ENCODE results near the gene KLRF2.

Gene KLRF2

GRCh38 chr12:9933958-9934357 lies 52.7 kb downstream of the KLRF2 start:
- Histone ChIP-seq H3K79me2 (ENCODE audit: control insufficient read depth, low read length) (no peaks in the 10 kb centered on the region), H4K20me1 (ENCODE audit: control insufficient read depth, insufficient read depth, low read depth, low read length) (no peaks in the 10 kb centered on the region)

DNA sequence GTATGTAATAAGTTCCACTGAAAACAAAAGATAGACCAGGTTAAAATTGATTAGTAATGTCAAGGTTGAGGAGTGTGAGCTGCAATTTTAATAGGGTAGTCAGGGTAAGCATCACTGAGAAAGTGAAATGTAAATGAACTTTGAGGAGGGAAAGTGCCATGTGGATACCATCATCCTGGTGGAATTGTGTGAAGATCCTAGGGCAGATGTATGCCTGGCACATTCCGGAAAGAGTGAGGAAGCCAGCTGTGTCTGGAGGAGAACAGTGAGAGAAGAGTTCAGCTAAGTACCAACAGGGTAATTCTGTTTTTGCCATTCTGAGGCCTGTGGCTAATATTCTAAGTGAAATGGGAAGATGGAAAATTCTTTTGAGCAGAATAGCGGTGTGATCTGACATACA lies 53.7 kb downstream of the KLRF2 start:
- H3K9me3 ChIP-seq (ENCODE audit: control insufficient read depth, insufficient read depth, low read length): no peaks in the 10 kb centered on the region
- no peak overlapping the region for H3K4me2 ChIP-seq (ENCODE audit: low read length)
- no peak overlapping the region for H3K4me3 ChIP-seq (ENCODE audit: low read length)
- no peaks in the 10 kb centered on the region for H4K20me1 ChIP-seq (ENCODE audit: control insufficient read depth, insufficient read depth, low read depth, low read length)
- no peaks in the 10 kb centered on the region for H3K9me2 ChIP-seq (replicated peaks; ENCODE audit: control insufficient read depth, low read length)
- H3K79me2 ChIP-seq (ENCODE audit: control insufficient read depth, low read length): no peaks in the 10 kb centered on the region
- TF ChIP-seq, protein P1, sequence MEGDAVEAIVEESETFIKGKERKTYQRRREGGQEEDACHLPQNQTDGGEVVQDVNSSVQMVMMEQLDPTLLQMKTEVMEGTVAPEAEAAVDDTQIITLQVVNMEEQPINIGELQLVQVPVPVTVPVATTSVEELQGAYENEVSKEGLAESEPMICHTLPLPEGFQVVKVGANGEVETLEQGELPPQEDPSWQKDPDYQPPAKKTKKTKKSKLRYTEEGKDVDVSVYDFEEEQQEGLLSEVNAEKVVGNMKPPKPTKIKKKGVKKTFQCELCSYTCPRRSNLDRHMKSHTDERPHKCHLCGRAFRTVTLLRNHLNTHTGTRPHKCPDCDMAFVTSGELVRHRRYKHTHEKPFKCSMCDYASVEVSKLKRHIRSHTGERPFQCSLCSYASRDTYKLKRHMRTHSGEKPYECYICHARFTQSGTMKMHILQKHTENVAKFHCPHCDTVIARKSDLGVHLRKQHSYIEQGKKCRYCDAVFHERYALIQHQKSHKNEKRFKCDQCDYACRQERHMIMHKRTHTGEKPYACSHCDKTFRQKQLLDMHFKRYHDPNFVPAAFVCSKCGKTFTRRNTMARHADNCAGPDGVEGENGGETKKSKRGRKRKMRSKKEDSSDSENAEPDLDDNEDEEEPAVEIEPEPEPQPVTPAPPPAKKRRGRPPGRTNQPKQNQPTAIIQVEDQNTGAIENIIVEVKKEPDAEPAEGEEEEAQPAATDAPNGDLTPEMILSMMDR (IDR thresholded peaks at IDR 0.05; ENCODE audit: low read depth, low read length, poor library complexity, severe bottlenecking): no peak
- no peak for TF ChIP-seq EZH2phosphoT487 (IDR thresholded peaks at IDR 0.05; ENCODE audit: borderline replicate concordance, low read length)
- peaks cover 7% of the 10 kb centered on the region; the same call in 1 of the 2 replicates for H3K27me3 ChIP-seq (ENCODE audit: control insufficient read depth, low read length)
- no peak overlapping the region for H3K27ac ChIP-seq (ENCODE audit: low read depth, low read length)
- H3K4me1 ChIP-seq (ENCODE audit: control insufficient read depth, low read length): no peaks in the 10 kb centered on the region
- H3K36me3 ChIP-seq (ENCODE audit: control insufficient read depth, low read length): no peaks in the 10 kb centered on the region
- no peaks in the 10 kb centered on the region for H3F3A ChIP-seq (ENCODE audit: control insufficient read depth, insufficient read depth)

More at GRCh38 chr12:9933958-9934357, 52.7 kb downstream of the KLRF2 start:
- Histone ChIP-seq H3K27ac (ENCODE audit: low read depth, low read length) (no peak overlapping the region), H3K4me1 (ENCODE audit: control insufficient read depth, low read length) (no peaks in the 10 kb centered on the region), H3K9me3 (ENCODE audit: control insufficient read depth, insufficient read depth, low read length) (no peaks in the 10 kb centered on the region), H3K9me2 (replicated peaks; ENCODE audit: control insufficient read depth, low read length) (no peaks in the 10 kb centered on the region), H3K4me2 (ENCODE audit: low read length) (no peak overlapping the region), H3K27me3 (ENCODE audit: control insufficient read depth, low read length) (peaks cover 4% of the 10 kb centered on the region; the same call in 1 of the 2 replicates), H3K4me3 (ENCODE audit: low read length) (no peak overlapping the region), H3K36me3 (ENCODE audit: control insufficient read depth, low read length) (no peaks in the 10 kb centered on the region), H3F3A (ENCODE audit: control insufficient read depth, insufficient read depth) (no peaks in the 10 kb centered on the region)
- TF ChIP-seq, protein P1 (IDR thresholded peaks at IDR 0.05; ENCODE audit: low read depth, low read length, poor library complexity, severe bottlenecking): no peak
- TF ChIP-seq EZH2phosphoT487 (IDR thresholded peaks at IDR 0.05; ENCODE audit: borderline replicate concordance, low read length): no peak

DNA sequence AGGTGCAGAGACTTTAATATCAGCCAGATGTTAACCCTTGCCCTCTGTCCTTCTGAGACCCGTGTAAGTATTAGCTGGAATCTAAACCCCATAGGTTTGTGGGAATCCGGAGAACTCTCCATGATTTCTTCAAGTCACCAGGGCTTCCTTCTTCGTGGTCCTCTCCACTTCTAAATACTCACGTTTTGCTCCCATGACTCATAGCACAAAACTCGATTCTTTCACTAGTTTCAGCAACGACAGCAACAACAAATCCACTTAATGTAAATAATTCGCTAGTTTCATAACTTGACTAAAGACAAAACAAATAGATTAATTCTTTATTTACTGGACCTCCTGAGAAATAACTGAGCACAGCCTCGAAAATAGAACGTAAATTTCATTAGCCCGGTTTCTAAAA lies 55.3 kb downstream of the KLRF2 start:
- no peaks in the 10 kb centered on the region for H3K9me2 ChIP-seq (replicated peaks; ENCODE audit: control insufficient read depth, low read length)
- no peak overlapping the region for H3K4me2 ChIP-seq (ENCODE audit: low read length)
- no peaks in the 10 kb centered on the region for H3K79me2 ChIP-seq (ENCODE audit: control insufficient read depth, low read length)
- H3F3A ChIP-seq (ENCODE audit: control insufficient read depth, insufficient read depth): no peaks in the 10 kb centered on the region
- no peaks in the 10 kb centered on the region for H4K20me1 ChIP-seq (ENCODE audit: control insufficient read depth, insufficient read depth, low read depth, low read length)
- H3K4me3 ChIP-seq (ENCODE audit: low read length): no peak overlapping the region
- peaks cover 9% of the 10 kb centered on the region for H3K27me3 ChIP-seq (ENCODE audit: control insufficient read depth, low read length)
- H3K27ac ChIP-seq (ENCODE audit: low read depth, low read length): no peak overlapping the region
- no peaks in the 10 kb centered on the region for H3K4me1 ChIP-seq (ENCODE audit: control insufficient read depth, low read length)
- no peaks in the 10 kb centered on the region for H3K36me3 ChIP-seq (ENCODE audit: control insufficient read depth, low read length)
- no peak for TF ChIP-seq EZH2phosphoT487 (IDR thresholded peaks at IDR 0.05; ENCODE audit: borderline replicate concordance, low read length)
- TF ChIP-seq, protein P1 (IDR thresholded peaks at IDR 0.05; ENCODE audit: low read depth, low read length, poor library complexity, severe bottlenecking): no peak
- no peaks in the 10 kb centered on the region for H3K9me3 ChIP-seq (ENCODE audit: control insufficient read depth, insufficient read depth, low read length)
